ENCODE data around the gene UTP25. TPM values are rescaled to one million over a fixed set of nuclear protein-coding genes. Genes with fewer than 3 reads are reported as not detected.
"Not testable (repeated sequence)": the region's sequence is repeated elsewhere in the genome, so short reads cannot be mapped to it uniquely, and the experiment has no call there.

The UTP25 gene
- total and polyA plus RNA-seq, 2 of the 4 experiments (the other 2 are of a cell fraction), result 7.1 to 17.4 TPM

- TF ChIP-seq ELK1 (IDR thresholded peaks at IDR 0.05; ENCODE audit: borderline replicate concordance, low read depth, low read length) (no peak), BHLHE40 (IDR thresholded peaks at IDR 0.05; ENCODE audit: low read depth, low read length) (no peak), CHD1 (IDR thresholded peaks at IDR 0.05; ENCODE audit: low read depth, low read length) (no peak), NFE2L2 (IDR thresholded peaks at IDR 0.05; ENCODE audit: low read depth, low read length) (no peak)
Measured at GRCh38 chr1:209791920-209792319, 35.9 kb upstream of the UTP25 start (continued).

- dilution Hi-C loops (cut with HindIII; ENCODE audit: low sequenced_read_pairs, unreplicated experiment); H2AK9ac ChIP-seq (replicated peaks; ENCODE audit: low read depth, low read length, poor library complexity); H3K36me3 ChIP-seq (ENCODE audit: control insufficient read depth, insufficient read depth, low read length); H3K4ac ChIP-seq (ENCODE audit: low read depth, low read length); H4K91ac ChIP-seq (ENCODE audit: insufficient read depth, low read depth, low read length); in situ Hi-C loops (cut with MboI; ENCODE audit: low sequenced_read_pairs); BruUV-seq (replicated peaks); POLR2A ChIA-PET (ENCODE audit: unreplicated experiment); H3K4me1 ChIP-seq (ENCODE audit: control insufficient read depth, insufficient read depth, low read length); H3K9me1 ChIP-seq (ENCODE audit: insufficient read depth, low read length); H3K56ac ChIP-seq (ENCODE audit: extremely low read depth, insufficient read depth, low read length); H2AK5ac ChIP-seq (ENCODE audit: low read depth, low read length); H4K5ac ChIP-seq (ENCODE audit: low read depth, low read length); H3K9me3 ChIP-seq (ENCODE audit: control insufficient read depth, insufficient read depth, low read length); H2AFZ ChIP-seq (replicated peaks; ENCODE audit: low read length, poor library complexity); intact Hi-C loops (cut with micrococcal nuclease); H3K27ac ChIP-seq (ENCODE audit: insufficient read depth, low read length); H2BK5ac ChIP-seq (ENCODE audit: low read depth, low read length, poor library complexity, severe bottlenecking); H2BK20ac ChIP-seq (ENCODE audit: low read depth, low read length); H3K14ac ChIP-seq (replicated peaks; ENCODE audit: low read depth, low read length); DNase-seq; H2BK15ac ChIP-seq (ENCODE audit: low read depth, low read length); ATAC-seq (ENCODE audit: low read depth); H4K20me1 ChIP-seq (ENCODE audit: insufficient read depth, low read length); H2BK120ac ChIP-seq (ENCODE audit: low read depth, low read length); H3K4me3 ChIP-seq (ENCODE audit: insufficient read depth, low read depth, low read length); H4K8ac ChIP-seq (ENCODE audit: low read depth in 2 of 2, low read length in 2 of 2); H3K4me2 ChIP-seq (ENCODE audit: low read depth, low read length); H3K9ac ChIP-seq (ENCODE audit: low read depth, low read length); H3K23ac ChIP-seq (ENCODE audit: low read depth, low read length); H3K18ac ChIP-seq (ENCODE audit: low read depth, low read length); H3K27me3 ChIP-seq (ENCODE audit: control insufficient read depth, insufficient read depth, low read length); H3K79me1 ChIP-seq (ENCODE audit: low read depth in 1 of 2, low read length in 2 of 2): not testable (repeated sequence)
- CTCF ChIA-PET, result interaction anchor here (1.0 kb wide), 1 partner anchor 34 kb away, joined by 3 read pairs; the partner anchor contains the start of gene UTP25
- WGBS, 2 experiments (ENCODE audit: extremely low coverage in 2 of 2, insufficient read length in 1 of 2), result no CpG with 5 or more reads among the region's 3 CpGs
Measured at GRCh38 chr1:209793711-209794110, 34.1 kb upstream of the UTP25 start.
